Measurements from ENCODE around the gene XK.

GRCh38 chrX:37659047-37659446 is 26.5 kb upstream of the XK start:
- TF ChIP-seq POLR2A (IDR thresholded peaks at IDR 0.05) (no peak), CTCF (IDR thresholded peaks at IDR 0.05) (no peak)
